K562 (cell line): ENCODE measurements around the gene GRK3. TPM values are rescaled to one million over a fixed set of nuclear protein-coding genes. Genes with fewer than 3 reads are reported as not detected.

Experiments used
- polyA plus RNA-seq, 8 experiments: library from polyadenylated mRNA; depleted of rRNA in 4 of 8; stranded (reverse) in 5 of 8; unstranded in 3 of 8; fragments of >200 nt; fragmentation: Nextera tagmentation in 2 of 8; fragmentation: Illumina TruSeq in 1 of 8; extraction: Ambion mirVana in 2 of 8; extraction: Trizol in 1 of 8; gene quantifications; 2 replicates each; pipeline versions ENCODE4 v1.2.1 to v1.2.3, GENCODE V29; 2011 to 2014; ENCODE audit warnings: inconsistent platforms in 1 of 8, missing spikeins in 1 of 8
- total RNA-seq, 7 experiments: library from RNA; depleted of rRNA in 6 of 7; stranded (reverse); fragments of >200 nt in 6 of 7; fragmentation: Illumina TruSeq in 2 of 7; extraction: Trizol in 2 of 7; gene quantifications; 2 replicates each; pipeline versions ENCODE4 v1.2.1 to v1.2.3, GENCODE V29; 2011 to 2021; ENCODE audit warnings: low replicate concordance in 1 of 7
- TF ChIP-seq, protein P1 (sequence below): sonication (generic); formaldehyde crosslinking; IDR thresholded peaks from 2 replicates; pipeline ENCODE4 v1.8.1; 2022; ENCODE audit warnings: missing genetic modification reagents
- TF ChIP-seq, protein P2 (sequence below): fragments of 250-450 bp; sonication (Bioruptor Pico); IDR thresholded peaks from 2 replicates; pipeline ENCODE4 v1.5.0; 2020; ENCODE audit warnings: mild to moderate bottlenecking, borderline replicate concordance
- TF ChIP-seq, protein P3 (sequence below): fragments of 250-450 bp; sonication (Bioruptor Pico); IDR thresholded peaks from 2 replicates; pipeline ENCODE4 v1.8.0; 2021; ENCODE audit warnings: mild to moderate bottlenecking, moderate library complexity
- TF ChIP-seq, protein P4 (sequence below): fragments of 450-650 bp; formaldehyde crosslinking; IDR thresholded peaks from 2 replicates; pipeline ENCODE4 v1.4.0; 2020; ENCODE audit warnings: mild to moderate bottlenecking, moderate library complexity

GRK3 gene
- total and polyA plus RNA-seq, 9 of the 15 experiments (the other 6 are each of a cell fraction or from before 2014, with no cell fraction given): 1.4 to 7.6 (median 3.6) TPM

DNA sequence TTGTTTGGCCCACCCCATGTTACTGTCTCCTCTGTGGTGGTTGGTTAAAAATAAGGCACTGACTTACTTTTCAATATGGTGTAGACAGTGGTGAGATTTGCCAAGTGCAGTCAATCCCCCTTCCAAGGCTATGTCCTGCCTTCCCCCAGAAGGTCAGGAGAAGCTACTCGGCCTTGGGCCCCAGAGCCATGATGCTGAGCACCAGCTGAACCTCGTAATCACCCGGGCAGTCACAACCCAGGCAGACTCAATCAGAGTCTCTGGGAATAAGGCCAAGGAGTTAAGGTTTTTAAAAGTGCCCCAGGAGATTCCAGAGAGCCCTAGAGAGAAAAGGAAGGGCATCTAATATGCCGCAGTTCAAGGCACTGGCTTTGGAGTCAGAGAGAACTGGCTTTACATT is 201.3 kb downstream of the GRK3 start (continued):
- TF ChIP-seq, protein P1, sequence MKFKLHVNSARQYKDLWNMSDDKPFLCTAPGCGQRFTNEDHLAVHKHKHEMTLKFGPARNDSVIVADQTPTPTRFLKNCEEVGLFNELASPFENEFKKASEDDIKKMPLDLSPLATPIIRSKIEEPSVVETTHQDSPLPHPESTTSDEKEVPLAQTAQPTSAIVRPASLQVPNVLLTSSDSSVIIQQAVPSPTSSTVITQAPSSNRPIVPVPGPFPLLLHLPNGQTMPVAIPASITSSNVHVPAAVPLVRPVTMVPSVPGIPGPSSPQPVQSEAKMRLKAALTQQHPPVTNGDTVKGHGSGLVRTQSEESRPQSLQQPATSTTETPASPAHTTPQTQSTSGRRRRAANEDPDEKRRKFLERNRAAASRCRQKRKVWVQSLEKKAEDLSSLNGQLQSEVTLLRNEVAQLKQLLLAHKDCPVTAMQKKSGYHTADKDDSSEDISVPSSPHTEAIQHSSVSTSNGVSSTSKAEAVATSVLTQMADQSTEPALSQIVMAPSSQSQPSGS (CRISPR knock-in tag): no peak
- TF ChIP-seq, protein P2, sequence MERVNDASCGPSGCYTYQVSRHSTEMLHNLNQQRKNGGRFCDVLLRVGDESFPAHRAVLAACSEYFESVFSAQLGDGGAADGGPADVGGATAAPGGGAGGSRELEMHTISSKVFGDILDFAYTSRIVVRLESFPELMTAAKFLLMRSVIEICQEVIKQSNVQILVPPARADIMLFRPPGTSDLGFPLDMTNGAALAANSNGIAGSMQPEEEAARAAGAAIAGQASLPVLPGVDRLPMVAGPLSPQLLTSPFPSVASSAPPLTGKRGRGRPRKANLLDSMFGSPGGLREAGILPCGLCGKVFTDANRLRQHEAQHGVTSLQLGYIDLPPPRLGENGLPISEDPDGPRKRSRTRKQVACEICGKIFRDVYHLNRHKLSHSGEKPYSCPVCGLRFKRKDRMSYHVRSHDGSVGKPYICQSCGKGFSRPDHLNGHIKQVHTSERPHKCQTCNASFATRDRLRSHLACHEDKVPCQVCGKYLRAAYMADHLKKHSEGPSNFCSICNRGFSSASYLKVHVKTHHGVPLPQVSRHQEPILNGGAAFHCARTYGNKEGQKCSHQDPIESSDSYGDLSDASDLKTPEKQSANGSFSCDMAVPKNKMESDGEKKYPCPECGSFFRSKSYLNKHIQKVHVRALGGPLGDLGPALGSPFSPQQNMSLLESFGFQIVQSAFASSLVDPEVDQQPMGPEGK: no peak
- TF ChIP-seq, protein P3, sequence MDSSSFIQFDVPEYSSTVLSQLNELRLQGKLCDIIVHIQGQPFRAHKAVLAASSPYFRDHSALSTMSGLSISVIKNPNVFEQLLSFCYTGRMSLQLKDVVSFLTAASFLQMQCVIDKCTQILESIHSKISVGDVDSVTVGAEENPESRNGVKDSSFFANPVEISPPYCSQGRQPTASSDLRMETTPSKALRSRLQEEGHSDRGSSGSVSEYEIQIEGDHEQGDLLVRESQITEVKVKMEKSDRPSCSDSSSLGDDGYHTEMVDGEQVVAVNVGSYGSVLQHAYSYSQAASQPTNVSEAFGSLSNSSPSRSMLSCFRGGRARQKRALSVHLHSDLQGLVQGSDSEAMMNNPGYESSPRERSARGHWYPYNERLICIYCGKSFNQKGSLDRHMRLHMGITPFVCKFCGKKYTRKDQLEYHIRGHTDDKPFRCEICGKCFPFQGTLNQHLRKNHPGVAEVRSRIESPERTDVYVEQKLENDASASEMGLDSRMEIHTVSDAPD: no peak
- TF ChIP-seq, protein P4, sequence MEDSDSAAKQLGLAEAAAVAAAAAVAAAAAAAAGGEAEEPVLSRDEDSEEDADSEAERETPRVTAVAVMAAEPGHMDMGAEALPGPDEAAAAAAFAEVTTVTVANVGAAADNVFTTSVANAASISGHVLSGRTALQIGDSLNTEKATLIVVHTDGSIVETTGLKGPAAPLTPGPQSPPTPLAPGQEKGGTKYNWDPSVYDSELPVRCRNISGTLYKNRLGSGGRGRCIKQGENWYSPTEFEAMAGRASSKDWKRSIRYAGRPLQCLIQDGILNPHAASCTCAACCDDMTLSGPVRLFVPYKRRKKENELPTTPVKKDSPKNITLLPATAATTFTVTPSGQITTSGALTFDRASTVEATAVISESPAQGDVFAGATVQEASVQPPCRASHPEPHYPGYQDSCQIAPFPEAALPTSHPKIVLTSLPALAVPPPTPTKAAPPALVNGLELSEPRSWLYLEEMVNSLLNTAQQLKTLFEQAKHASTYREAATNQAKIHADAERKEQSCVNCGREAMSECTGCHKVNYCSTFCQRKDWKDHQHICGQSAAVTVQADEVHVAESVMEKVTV (CRISPR knock-in tag): no peak
